H9 (cell line): Measurements from ENCODE around the gene CYBA. TPM values are rescaled to one million over a fixed set of nuclear protein-coding genes. Genes with fewer than 3 reads are reported as not detected.

Experiments
- DNase-seq: peaks from one replicate; pipeline ENCODE4 v3.0.0-alpha.2; 2017
- H2AFZ ChIP-seq: one replicate; pipeline ENCODE4 v1.6.1; 2013; ENCODE audit warnings: mild to moderate bottlenecking, low read length, control low read depth, moderate library complexity
- H2AK5ac ChIP-seq: 2 replicates; pipeline ENCODE4 v1.6.1; 2013; ENCODE audit warnings: low read length, control low read depth, mixed read lengths; ENCODE audit not compliant: insufficient read length
- H2BK120ac ChIP-seq: one replicate; pipeline ENCODE4 v1.6.1; 2013; ENCODE audit warnings: low read depth, mild to moderate bottlenecking, low read length, control low read depth, inconsistent platforms; ENCODE audit not compliant: poor library complexity, severe bottlenecking
- H2BK12ac ChIP-seq: 2 replicates; pipeline ENCODE4 v1.6.1; 2013; ENCODE audit warnings: low read length, control low read depth, mixed read lengths, low read depth; ENCODE audit not compliant: insufficient read length
- H2BK15ac ChIP-seq: 2 replicates; pipeline ENCODE4 v1.6.1; 2013; ENCODE audit warnings: low read depth, low read length, control low read depth
- H2BK20ac ChIP-seq: one replicate; pipeline ENCODE4 v1.6.1; 2013; ENCODE audit warnings: low read depth, mild to moderate bottlenecking, low read length, control low read depth, inconsistent platforms; ENCODE audit not compliant: poor library complexity, severe bottlenecking
- H2BK5ac ChIP-seq: 2 replicates; pipeline ENCODE4 v1.6.1; 2013; ENCODE audit warnings: low read length, control low read depth, mixed read lengths; ENCODE audit not compliant: insufficient read length
- H3K14ac ChIP-seq: 2 replicates; pipeline ENCODE4 v1.6.1; 2013; ENCODE audit warnings: low read length, control low read depth; ENCODE audit not compliant: insufficient read depth
- H3K18ac ChIP-seq: 2 replicates; pipeline ENCODE4 v1.6.1; 2013; ENCODE audit warnings: low read depth, mild to moderate bottlenecking, mixed read lengths, low read length, control low read depth; ENCODE audit not compliant: insufficient read length
- H3K23ac ChIP-seq: 2 replicates; pipeline ENCODE4 v1.6.1; 2013; ENCODE audit warnings: low read length, control low read depth, mixed read lengths, low read depth; ENCODE audit not compliant: insufficient read length
- H3K23me2 ChIP-seq: 2 replicates; pipeline ENCODE4 v1.6.1; 2013; ENCODE audit warnings: low read depth, mild to moderate bottlenecking, mixed read lengths, low read length, control low read depth; ENCODE audit not compliant: insufficient read length, poor library complexity, severe bottlenecking
- H3K27ac ChIP-seq: 2 replicates; pipeline ENCODE4 v1.5.1; 2013; ENCODE audit warnings: low read length, control low read depth, mixed read lengths, low read depth; ENCODE audit not compliant: insufficient read length
- H3K27me3 ChIP-seq: 2 replicates; pipeline ENCODE4 v1.6.1; 2013; ENCODE audit warnings: low read length, control low read depth, inconsistent platforms; ENCODE audit not compliant: insufficient read depth
- H3K4ac ChIP-seq: 2 replicates; pipeline ENCODE4 v1.6.1; 2013; ENCODE audit warnings: low read depth, mild to moderate bottlenecking, control low read depth, inconsistent platforms, low read length, moderate library complexity
- H3K4me1 ChIP-seq: 2 replicates; pipeline ENCODE4 v1.6.1; 2013; ENCODE audit warnings: low read length, control low read depth, inconsistent platforms; ENCODE audit not compliant: insufficient read depth
- H3K4me2 ChIP-seq: 2 replicates; pipeline ENCODE4 v1.6.1; 2013; ENCODE audit warnings: low read length, control low read depth, mixed read lengths; ENCODE audit not compliant: insufficient read length, insufficient read depth
- H3K56ac ChIP-seq: 2 replicates; pipeline ENCODE4 v1.6.1; 2013; ENCODE audit warnings: low read depth, mild to moderate bottlenecking, mixed read lengths, low read length, control low read depth; ENCODE audit not compliant: insufficient read length
- H3K79me1 ChIP-seq: 2 replicates; pipeline ENCODE4 v1.6.1; 2013; ENCODE audit warnings: low read depth, mild to moderate bottlenecking, moderate library complexity, low read length, control low read depth, inconsistent platforms; ENCODE audit not compliant: insufficient read depth, poor library complexity, severe bottlenecking
- H3K79me2 ChIP-seq: 2 replicates; pipeline ENCODE4 v1.6.1; 2013; ENCODE audit warnings: low read length, control low read depth, inconsistent platforms; ENCODE audit not compliant: insufficient read depth
- H3K9ac ChIP-seq: 2 replicates; pipeline ENCODE4 v1.6.1; 2013; ENCODE audit warnings: low read length, control low read depth, mixed read lengths; ENCODE audit not compliant: insufficient read length; ENCODE audit errors: extremely low read depth
- H3K9me3 ChIP-seq: one replicate; pipeline ENCODE4 v1.6.1; 2013; ENCODE audit warnings: low read depth, low read length, inconsistent platforms; ENCODE audit not compliant: control insufficient read depth
- H3T11ph ChIP-seq: one replicate; pipeline ENCODE4 v1.6.1; 2013; ENCODE audit warnings: mild to moderate bottlenecking, low read length, control low read depth, inconsistent platforms
- H4K20me1 ChIP-seq: one replicate; pipeline ENCODE4 v1.6.1; 2013; ENCODE audit not compliant: control insufficient read depth, insufficient read length, insufficient read depth
- H4K5ac ChIP-seq: 2 replicates; pipeline ENCODE4 v1.6.1; 2013; ENCODE audit warnings: low read depth, mild to moderate bottlenecking, mixed read lengths, low read length, control low read depth; ENCODE audit not compliant: insufficient read length
- H4K8ac ChIP-seq: replicated peaks from 2 replicates; pipeline ENCODE4 v1.6.1; 2013; ENCODE audit warnings: low read length, control low read depth, mixed read lengths, low read depth; ENCODE audit not compliant: insufficient read length
- H4K91ac ChIP-seq: 2 replicates; pipeline ENCODE4 v1.6.1; 2013; ENCODE audit warnings: low read depth, mild to moderate bottlenecking, moderate library complexity, mixed read lengths, low read length, control low read depth; ENCODE audit not compliant: insufficient read length
- H3K27ac Mint-ChIP-seq, 3 experiments: 2 replicates in 2 of 3; 3 replicates in 1 of 3; pipeline ENCODE4 v1.8.0; 2020 to 2021; ENCODE audit warnings: mixed read lengths in 3 of 3, mild to moderate bottlenecking in 1 of 3, moderate library complexity in 1 of 3
- H3K27me3 Mint-ChIP-seq: 2 replicates; pipeline ENCODE4 v1.8.0; 2021; ENCODE audit warnings: low read depth, mild to moderate bottlenecking, moderate library complexity, mixed read lengths
- H3K36me3 Mint-ChIP-seq, 3 experiments: 2 replicates in 2 of 3; 3 replicates in 1 of 3; pipeline ENCODE4 v1.8.0; 2020 to 2021; ENCODE audit warnings: low read depth in 3 of 3, mixed read lengths in 3 of 3; ENCODE audit not compliant: insufficient read depth in 1 of 3
- H3K4me1 Mint-ChIP-seq, 2 experiments: 2 replicates each; pipeline ENCODE4 v1.8.0; 2020; ENCODE audit warnings: mixed read lengths in 2 of 2
- H3K4me3 Mint-ChIP-seq, 2 experiments: 2 replicates in 1 of 2; 3 replicates in 1 of 2; pipeline ENCODE4 v1.8.0; 2020 to 2021; ENCODE audit warnings: mild to moderate bottlenecking in 2 of 2, mixed read lengths in 2 of 2, moderate library complexity in 1 of 2
- H3K9me3 Mint-ChIP-seq, 2 experiments: 2 replicates in 1 of 2; 3 replicates in 1 of 2; pipeline ENCODE4 v1.8.0; 2020; ENCODE audit warnings: mild to moderate bottlenecking in 2 of 2, mixed read lengths in 2 of 2, moderate library complexity in 1 of 2
- CTCF ChIP-seq: fragments of 200-600 bp; sonication (generic); conservative IDR thresholded peaks from 3 replicates; pipeline ENCODE4 v1.8.0; 2021; ENCODE audit warnings: antibody characterized with exemption, mild to moderate bottlenecking
- WGBS: extraction: QIAGEN DNeasy Blood & Tissue Kit; methylation state at CpG from one replicate; pipeline ENCODE4 v1.1.7; 2013; ENCODE audit warnings: missing lambda C conversion rate, low lambda C conversion rate, mixed read lengths; ENCODE audit not compliant: insufficient read length; ENCODE audit errors: extremely low coverage; 5-methylcytosine and 5-hydroxymethylcytosine counted together
- total RNA-seq: library from RNA; stranded (reverse); gene quantifications from 2 replicates; pipeline ENCODE4 v1.2.1, GENCODE V29; 2021

CYBA gene
- total RNA-seq, 1 experiment from 2014 or later: 153 TPM

GRCh38 chr16:88617268-88618031 is 33.4 kb downstream of the CYBA start:
- Histone ChIP-seq H4K91ac (no peak overlapping the region), H3K23ac (no peak overlapping the region), H3K18ac (no peak overlapping the region), H3K4me2 (no peak overlapping the region), H3K79me2 (no peaks in the 10 kb centered on the region; the same call in 1 of the 2 replicates), H3K23me2 (no peaks in the 10 kb centered on the region), H3K4me1 (no peaks in the 10 kb centered on the region), H3K9ac (no peak overlapping the region), H3K4ac (no peak overlapping the region), H4K20me1 (no peaks in the 10 kb centered on the region), H3K27me3 (no peaks in the 10 kb centered on the region), H2BK120ac (no peak overlapping the region), H2AK5ac (no peak overlapping the region), H4K8ac (no peak overlapping the region), H3K9me3 (no peaks in the 10 kb centered on the region), H2BK5ac (no peak overlapping the region), H3K79me1 (no peaks in the 10 kb centered on the region), H2AFZ (no peak overlapping the region), H3K14ac (no peak overlapping the region), H2BK20ac (no peak overlapping the region), H4K5ac (no peak overlapping the region), H2BK12ac (no peak overlapping the region), H3K56ac (no peak overlapping the region), H3K27ac (no peak overlapping the region), H2BK15ac (no peak overlapping the region), H3T11ph (no peak overlapping the region)
- Mint-ChIP-seq H3K4me3 (no peak overlapping the region), H3K36me3 (peaks cover 17 to 51% (median 43%) of the 10 kb centered on the region in 3 experiments), H3K9me3 (no peaks in the 10 kb centered on the region), H3K4me1 (peaks cover 6 to 26% of the 10 kb centered on the region in 2 experiments), H3K27me3 (no peaks in the 10 kb centered on the region), H3K27ac (peak overlapping the region; percentile 58 to 97 (median 81))
- no peak for DNase-seq
- TF ChIP-seq CTCF: no peak
- no CpG with 5 or more reads among the region's 20 CpGs for WGBS
